PC-9 (cell line): ENCODE results near the gene ME1. TPM values are rescaled to one million over a fixed set of nuclear protein-coding genes. Genes with fewer than 3 reads are reported as not detected.

ENCODE experiments used
- BruUV-seq: library from RNA; stranded (reverse); fragments of 400-500 nt; replicated peaks from 2 replicates; lab custom pipeline; 2021; lab: Mats Ljungman, UMichigan
- CTCF ChIA-PET: fragments of 300-600 bp; sonication (Branson Sonifier 250); formaldehyde crosslinking; loops from one replicate; lab custom pipeline; 2022; ENCODE audit warnings: antibody characterized with exemption; lab: Charles Lee
- POLR2A ChIA-PET: fragments of 300-600 bp; sonication (Branson Sonifier 250); formaldehyde crosslinking; loops from one replicate; lab custom pipeline; 2022; ENCODE audit warnings: antibody characterized with exemption; ENCODE audit not compliant: unreplicated experiment; lab: Charles Lee
- DNase-seq, 2 experiments: peaks; one replicate each; pipeline versions ENCODE4 v3.0.0 to v3.0.0-alpha.2; 2015 to 2022; ENCODE audit warnings: mixed read lengths in 1 of 2
- H2AFZ ChIP-seq: fragments of 200-600 bp; sonication (generic); 2 replicates; pipeline ENCODE4 v1.8.1; 2017; ENCODE audit warnings: antibody characterized with exemption
- H3F3A ChIP-seq: fragments of 200-600 bp; sonication (generic); 2 replicates; pipeline ENCODE4 v1.8.1; 2017; ENCODE audit warnings: antibody characterized with exemption, mild to moderate bottlenecking, low read depth; ENCODE audit not compliant: insufficient read depth
- H3K27ac ChIP-seq: fragments of 200-600 bp; sonication (generic); 2 replicates; pipeline ENCODE4 v1.6.1; 2016; ENCODE audit warnings: mixed run types
- H3K27me3 ChIP-seq: fragments of 200-600 bp; sonication (generic); 2 replicates; pipeline ENCODE4 v1.6.1; 2016; ENCODE audit warnings: low read depth, mixed run types; ENCODE audit not compliant: insufficient read depth
- H3K36me3 ChIP-seq: fragments of 200-600 bp; sonication (generic); 2 replicates; pipeline ENCODE4 v1.6.1; 2016; ENCODE audit warnings: low read depth, mixed run types
- H3K4me1 ChIP-seq: fragments of 200-600 bp; sonication (generic); replicated peaks from 2 replicates; pipeline ENCODE4 v1.6.1; 2016; ENCODE audit warnings: mixed run types; ENCODE audit not compliant: insufficient read depth
- H3K4me2 ChIP-seq: fragments of 200-600 bp; sonication (generic); 2 replicates; pipeline ENCODE4 v1.6.1; 2017; ENCODE audit warnings: mixed run types
- H3K4me3 ChIP-seq: fragments of 200-600 bp; sonication (generic); 2 replicates; pipeline ENCODE4 v1.6.1; 2016; ENCODE audit warnings: mixed run types
- H3K79me2 ChIP-seq: fragments of 200-600 bp; sonication (generic); 2 replicates; pipeline ENCODE4 v1.6.1; 2017; ENCODE audit warnings: low read depth, mixed run types
- H3K9me2 ChIP-seq: fragments of 200-600 bp; sonication (generic); 2 replicates; pipeline ENCODE4 v1.8.1; 2017; ENCODE audit warnings: mild to moderate bottlenecking; ENCODE audit not compliant: insufficient read depth
- H3K9me3 ChIP-seq: fragments of 200-600 bp; sonication (generic); 2 replicates; pipeline ENCODE4 v1.8.1; 2016; ENCODE audit warnings: low read depth; ENCODE audit not compliant: insufficient read depth
- H4K20me1 ChIP-seq: fragments of 200-600 bp; sonication (generic); 2 replicates; pipeline ENCODE4 v1.8.1; 2017; ENCODE audit not compliant: insufficient read depth
- CTCF ChIP-seq: fragments of 200-600 bp; sonication (generic); conservative IDR thresholded peaks from 2 replicates; pipeline ENCODE4 v1.6.1; 2017; ENCODE audit warnings: mixed run types, antibody characterized with exemption, mild to moderate bottlenecking, moderate library complexity
- EZH2 ChIP-seq: fragments of 200-600 bp; sonication (generic); IDR thresholded peaks from 2 replicates; pipeline ENCODE4 v1.8.0; 2017; ENCODE audit warnings: antibody characterized with exemption, low read depth
- intact Hi-C: fragments of 100-400 bp; cut with micrococcal nuclease; formaldehyde crosslinking; loops from one replicate; pipeline ENCODE4 v1.10.0; 2022; ENCODE audit not compliant: unreplicated experiment
- total RNA-seq: library from RNA; stranded (reverse); gene quantifications from 2 replicates; pipeline ENCODE4 v1.2.3, GENCODE V29; 2021

Gene ME1
- total RNA-seq, 1 experiment from 2014 or later: 111 TPM

DNA sequence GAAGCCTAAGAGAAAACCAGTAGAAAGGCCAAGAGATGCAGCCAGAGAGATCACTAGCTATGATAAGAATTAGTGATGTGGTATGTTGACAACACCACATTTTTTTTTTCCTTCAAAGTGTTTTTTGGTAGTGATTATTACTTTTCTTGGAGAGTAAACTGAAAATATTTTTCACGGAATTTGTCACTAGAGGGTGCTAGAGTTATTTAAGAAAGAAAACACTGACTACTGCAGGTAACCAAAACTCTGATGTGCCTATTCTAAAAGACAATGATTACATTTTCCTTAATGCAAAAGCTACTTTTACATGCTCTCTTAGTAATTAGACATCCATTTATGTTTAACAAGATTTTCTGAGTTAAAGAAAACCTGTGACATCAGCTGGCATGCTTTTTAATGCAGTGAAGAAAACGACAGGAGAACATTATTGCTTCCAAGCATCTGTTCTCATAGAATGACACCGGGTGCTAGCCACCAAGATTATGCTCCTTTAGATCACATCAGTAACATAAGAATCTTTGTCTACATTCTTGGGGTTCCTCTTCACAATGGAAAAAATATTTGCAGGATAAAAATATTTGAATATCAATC lies 208.9 kb downstream of the ME1 start:
- H3K27ac ChIP-seq: no peak overlapping the region
- ChIA-PET CTCF (interaction anchor here (0.6 to 1.8 kb wide), 6 partner anchors 24 to 961 kb away, joined by 3 to 13 read pairs (median 4); no protein-coding TSS in a partner anchor), POLR2A (no interaction called here)
- no peaks in the 10 kb centered on the region for H3K79me2 ChIP-seq
- no peak overlapping the region for H3K4me3 ChIP-seq
- no peaks in the 10 kb centered on the region for H3K36me3 ChIP-seq
- BruUV-seq: no TSS peak
- no peaks in the 10 kb centered on the region for H3K27me3 ChIP-seq
- TF ChIP-seq CTCF (peak; percentile 61), EZH2 (no peak)
- H3K9me2 ChIP-seq: no peaks in the 10 kb centered on the region
- H3F3A ChIP-seq: peaks cover 6% of the 10 kb centered on the region
- no peak overlapping the region for H3K4me2 ChIP-seq
- H4K20me1 ChIP-seq: no peaks in the 10 kb centered on the region
- intact Hi-C loops: loop anchor here (1.0 to 10.0 kb wide), 3 partner anchors 155 to 290 kb away; partner anchors contain the start of genes DOP1A and PRSS35
- DNase-seq: no peak
- no peak overlapping the region for H2AFZ ChIP-seq
- no peaks in the 10 kb centered on the region for H3K4me1 ChIP-seq
- H3K9me3 ChIP-seq: no peaks in the 10 kb centered on the region

DNA sequence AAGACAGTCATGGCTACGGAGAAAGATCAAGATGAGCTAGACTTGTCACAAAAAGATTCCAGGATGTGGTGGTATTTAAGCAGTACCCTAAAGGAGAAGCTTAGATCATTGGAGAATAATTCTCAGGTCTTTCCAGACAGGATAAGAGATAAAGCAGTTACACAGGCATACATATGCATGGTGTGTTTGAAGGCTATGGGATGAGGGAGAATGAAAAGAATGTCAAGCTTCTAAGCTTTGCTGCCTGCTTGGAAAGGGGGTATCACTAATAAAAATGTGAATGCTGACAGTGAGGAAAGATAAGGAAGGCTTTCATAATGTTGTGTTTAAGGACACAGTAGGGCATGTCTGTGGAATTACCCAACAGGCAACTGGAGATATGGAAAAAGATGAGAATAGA lies 209.6 kb downstream of the ME1 start:
- no peaks in the 10 kb centered on the region for H4K20me1 ChIP-seq
- no peak for DNase-seq
- no peaks in the 10 kb centered on the region for H3K9me2 ChIP-seq
- H3K27ac ChIP-seq: no peak overlapping the region
- H3K27me3 ChIP-seq: no peaks in the 10 kb centered on the region
- intact Hi-C loops: loop anchor here (10.0 kb wide), 1 partner anchor 174 kb away; no protein-coding TSS in a partner anchor
- H3K4me2 ChIP-seq: no peak overlapping the region
- BruUV-seq: no TSS peak
- no peak overlapping the region for H2AFZ ChIP-seq
- peaks cover 9% of the 10 kb centered on the region for H3F3A ChIP-seq
- TF ChIP-seq CTCF (no peak), EZH2 (no peak)
- ChIA-PET CTCF (interaction anchor here (1.8 kb wide), 1 partner anchor 284 kb away, joined by 4 read pairs; no protein-coding TSS in a partner anchor), POLR2A (interaction anchor here (0.6 kb wide), 1 partner anchor 153 kb away, joined by 3 read pairs; no protein-coding TSS in a partner anchor)
- no peaks in the 10 kb centered on the region for H3K4me1 ChIP-seq
- no peaks in the 10 kb centered on the region for H3K36me3 ChIP-seq
- H3K79me2 ChIP-seq: no peaks in the 10 kb centered on the region
- no peak overlapping the region for H3K4me3 ChIP-seq
- H3K9me3 ChIP-seq: no peaks in the 10 kb centered on the region

GRCh38 chr6:83220121-83220520 lies 210.7 kb downstream of the ME1 start:
- Histone ChIP-seq H3K9me2 (no peaks in the 10 kb centered on the region), H3F3A (peaks cover 5% of the 10 kb centered on the region; the same call in 1 of the 2 replicates), H3K4me1 (no peaks in the 10 kb centered on the region), H3K4me2 (no peak overlapping the region), H4K20me1 (no peaks in the 10 kb centered on the region), H3K27me3 (no peaks in the 10 kb centered on the region), H3K36me3 (no peaks in the 10 kb centered on the region), H3K4me3 (no peak overlapping the region), H3K27ac (no peak overlapping the region), H3K9me3 (no peaks in the 10 kb centered on the region), H3K79me2 (no peaks in the 10 kb centered on the region), H2AFZ (no peak overlapping the region)
- no peak for TF ChIP-seq EZH2
- TF ChIP-seq CTCF: no peak
- BruUV-seq: no TSS peak
- ChIA-PET POLR2A (no interaction called here), CTCF (no interaction called here)
- DNase-seq: no peak
- intact Hi-C loops: loop anchor here (10.0 kb wide), 1 partner anchor 175 kb away; no protein-coding TSS in a partner anchor
